OCI-LY7 (cell line): Measurements from ENCODE around the gene PLEKHH2.

Experiments used
- CTCF ChIP-seq: fragments of 200-600 bp; sonication (generic); conservative IDR thresholded peaks from 2 replicates; pipeline ENCODE4 v1.5.1; 2014; ENCODE audit warnings: mild to moderate bottlenecking, antibody characterized with exemption, low read length, moderate library complexity, mixed read lengths
- EZH2phosphoT487 ChIP-seq: fragments of 200-600 bp; sonication (generic); IDR thresholded peaks from 2 replicates; pipeline ENCODE4 v1.6.1; 2018; ENCODE audit warnings: low read depth, borderline replicate concordance, mild to moderate bottlenecking, mixed run types, antibody characterized with exemption, low read length, moderate library complexity, mixed read lengths

- TF ChIP-seq CTCF (no peak), EZH2phosphoT487 (no peak)
These were observed 126.0 kb downstream of the PLEKHH2 start for GRCh38 chr2:43763091-43763490.
